ENCODE results near the gene DHTKD1.
"Not testable (repeated sequence)": the region's sequence is repeated elsewhere in the genome, so short reads cannot be mapped to it uniquely, and the experiment has no call there.

The DHTKD1 gene

GRCh38 chr10:12158111-12158510 lies 89.4 kb downstream of the DHTKD1 start:
- Histone ChIP-seq H3K27me3 (ENCODE audit: control insufficient read depth, insufficient read depth, low read length) (no peaks in the 10 kb centered on the region), H3K4me3 (ENCODE audit: low read depth, low read length) (no peak overlapping the region), H3K9ac (ENCODE audit: low read depth, low read length) (no peak overlapping the region), H3K4me1 (ENCODE audit: control insufficient read depth, insufficient read depth, low read length) (no peaks in the 10 kb centered on the region), H3K9me3 (ENCODE audit: control insufficient read depth, insufficient read depth, low read length) (no peaks in the 10 kb centered on the region), H3K36me3 (ENCODE audit: control insufficient read depth, insufficient read depth, low read length) (no peaks in the 10 kb centered on the region)

GRCh38 chr10:12160664-12161063 lies 91.9 kb downstream of the DHTKD1 start:
- no peaks in the 10 kb centered on the region for H3K36me3 ChIP-seq (ENCODE audit: control insufficient read depth, insufficient read depth, low read length)
- H3K9me3 ChIP-seq (ENCODE audit: control insufficient read depth, insufficient read depth, low read length) = no peaks in the 10 kb centered on the region
- H3K9ac ChIP-seq (ENCODE audit: low read depth, low read length) = no peak overlapping the region
- H3K27me3 ChIP-seq (ENCODE audit: control insufficient read depth, insufficient read depth, low read length) = no peaks in the 10 kb centered on the region
- H3K4me3 ChIP-seq (ENCODE audit: low read depth, low read length) = no peak overlapping the region
- H3K4me1 ChIP-seq (ENCODE audit: control insufficient read depth, insufficient read depth, low read length) = no peaks in the 10 kb centered on the region

- Histone ChIP-seq H3K4me3 (ENCODE audit: low read depth, low read length) (no peak overlapping the region), H3K36me3 (ENCODE audit: control insufficient read depth, insufficient read depth, low read length) (peaks cover 3% of the 10 kb centered on the region)
These were observed 94.2 kb downstream of the DHTKD1 start for GRCh38 chr10:12162927-12163326.

GRCh38 chr10:12164085-12164484 lies 95.3 kb downstream of the DHTKD1 start:
- Histone ChIP-seq H3K4me1 (ENCODE audit: control insufficient read depth, insufficient read depth, low read length) (no peaks in the 10 kb centered on the region), H3K9me3 (ENCODE audit: control insufficient read depth, insufficient read depth, low read length) (no peaks in the 10 kb centered on the region), H3K9ac (ENCODE audit: low read depth, low read length) (no peak overlapping the region), H3K4me3 (ENCODE audit: low read depth, low read length) (no peak overlapping the region), H3K36me3 (ENCODE audit: control insufficient read depth, insufficient read depth, low read length) (peaks cover 8% of the 10 kb centered on the region), H3K27me3 (ENCODE audit: control insufficient read depth, insufficient read depth, low read length) (no peaks in the 10 kb centered on the region)

More at GRCh38 chr10:12162927-12163326, 94.2 kb downstream of the DHTKD1 start:
- Histone ChIP-seq H3K4me1 (ENCODE audit: control insufficient read depth, insufficient read depth, low read length) (no peaks in the 10 kb centered on the region), H3K27me3 (ENCODE audit: control insufficient read depth, insufficient read depth, low read length) (no peaks in the 10 kb centered on the region), H3K9ac (ENCODE audit: low read depth, low read length) (no peak overlapping the region), H3K9me3 (ENCODE audit: control insufficient read depth, insufficient read depth, low read length) (no peaks in the 10 kb centered on the region)

GRCh38 chr10:12165036-12165435 lies 96.3 kb downstream of the DHTKD1 start:
- peaks cover 10% of the 10 kb centered on the region for H3K36me3 ChIP-seq (ENCODE audit: control insufficient read depth, insufficient read depth, low read length)
- no peaks in the 10 kb centered on the region for H3K9me3 ChIP-seq (ENCODE audit: control insufficient read depth, insufficient read depth, low read length)
- no peak overlapping the region for H3K9ac ChIP-seq (ENCODE audit: low read depth, low read length)
- no peak overlapping the region for H3K4me3 ChIP-seq (ENCODE audit: low read depth, low read length)
- H3K27me3 ChIP-seq (ENCODE audit: control insufficient read depth, insufficient read depth, low read length) = no peaks in the 10 kb centered on the region
- H3K4me1 ChIP-seq (ENCODE audit: control insufficient read depth, insufficient read depth, low read length) = no peaks in the 10 kb centered on the region

- peaks cover 14% of the 10 kb centered on the region for H3K36me3 ChIP-seq (ENCODE audit: control insufficient read depth, insufficient read depth, low read length)
- no peaks in the 10 kb centered on the region for H3K4me1 ChIP-seq (ENCODE audit: control insufficient read depth, insufficient read depth, low read length)
- H3K27me3 ChIP-seq (ENCODE audit: control insufficient read depth, insufficient read depth, low read length) = no peaks in the 10 kb centered on the region
- H3K9me3 ChIP-seq (ENCODE audit: control insufficient read depth, insufficient read depth, low read length) = no peaks in the 10 kb centered on the region
- no peak overlapping the region for H3K4me3 ChIP-seq (ENCODE audit: low read depth, low read length)
- no peak overlapping the region for H3K9ac ChIP-seq (ENCODE audit: low read depth, low read length)
These were observed 97.4 kb downstream of the DHTKD1 start for GRCh38 chr10:12165999-12166775.

- not testable (repeated sequence) for H3K27me3 ChIP-seq (ENCODE audit: control insufficient read depth, insufficient read depth, low read length); H3K9me3 ChIP-seq (ENCODE audit: control insufficient read depth, insufficient read depth, low read length); H3K9ac ChIP-seq (ENCODE audit: low read depth, low read length); H3K4me3 ChIP-seq (ENCODE audit: low read depth, low read length); H3K4me1 ChIP-seq (ENCODE audit: control insufficient read depth, insufficient read depth, low read length)
- peaks cover 35% of the 10 kb centered on the region for H3K36me3 ChIP-seq (ENCODE audit: control insufficient read depth, insufficient read depth, low read length)
These were observed 102.8 kb downstream of the DHTKD1 start for GRCh38 chr10:12171512-12171911.
